CD4-positive, alpha-beta T cell treated with Interleukin-15 for 1 hour (primary cell): ENCODE measurements around the gene KRTAP3-3.
"Not testable (repeated sequence)": the region's sequence is repeated elsewhere in the genome, so short reads cannot be mapped to it uniquely, and the experiment has no call there.

Experiments
- DNase-seq: peaks from one replicate; pipeline ENCODE4 v3.0.0-alpha.2; 2020

The KRTAP3-3 gene

DNA sequence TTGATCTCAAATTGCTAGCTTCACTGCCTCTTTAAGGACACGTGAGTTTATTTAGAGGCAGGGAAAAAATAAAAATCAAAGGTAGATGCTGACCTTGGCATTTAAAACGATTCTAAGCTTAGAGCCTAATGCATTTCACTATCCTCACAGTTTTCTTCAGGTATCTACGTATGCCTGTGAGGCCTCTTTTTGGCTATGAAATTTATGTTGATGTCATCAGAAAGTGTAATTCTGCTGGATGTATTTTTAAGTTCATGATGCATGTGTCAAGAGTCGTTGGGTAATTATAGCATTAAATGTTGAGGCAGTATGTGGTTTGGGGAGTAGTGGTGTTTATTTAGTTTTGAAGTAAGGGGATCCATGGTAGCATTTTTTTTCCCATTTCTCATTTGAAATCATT, 10.0 kb upstream of the KRTAP3-3 start:
- DNase-seq = no peak

DNA sequence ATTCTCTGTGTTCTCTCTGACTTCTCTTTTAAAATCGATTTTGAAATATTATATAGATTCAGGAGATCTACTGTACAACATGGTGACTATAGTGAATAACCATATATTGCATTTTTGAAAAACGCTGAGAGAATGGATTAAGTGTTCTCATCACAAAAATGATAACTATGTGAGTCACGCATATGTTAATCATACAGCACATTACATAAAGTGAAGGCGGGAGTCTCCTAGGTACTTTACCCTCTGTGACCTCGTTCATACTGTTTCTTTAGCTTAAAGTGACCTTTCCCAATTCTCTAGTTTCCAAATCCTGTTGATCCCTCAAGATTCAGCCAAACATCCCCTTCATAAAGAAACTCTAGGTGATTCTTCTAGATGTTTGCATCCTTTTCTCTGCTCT, 8.8 kb upstream of the KRTAP3-3 start:
- no peak for DNase-seq

DNA sequence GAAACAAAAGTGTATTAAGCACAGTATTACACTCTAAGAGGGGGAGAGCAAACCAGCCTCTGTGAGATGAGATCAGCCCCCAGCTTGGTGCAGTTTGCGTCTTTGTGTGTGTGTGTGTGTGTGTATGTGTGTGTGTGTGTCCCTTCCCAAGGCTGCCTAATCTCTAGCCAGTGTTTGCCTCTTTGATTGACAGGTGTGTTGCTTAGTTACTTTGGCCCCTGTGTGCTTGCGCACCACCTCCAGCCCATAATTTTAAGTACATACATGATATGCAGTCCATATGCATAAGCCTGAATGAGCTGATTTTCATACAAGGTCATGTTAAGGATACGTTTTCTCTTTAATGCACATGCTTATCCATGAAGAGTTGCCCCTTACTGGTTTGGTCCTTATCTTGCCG, 7.8 kb upstream of the KRTAP3-3 start:
- DNase-seq = no peak

DNA sequence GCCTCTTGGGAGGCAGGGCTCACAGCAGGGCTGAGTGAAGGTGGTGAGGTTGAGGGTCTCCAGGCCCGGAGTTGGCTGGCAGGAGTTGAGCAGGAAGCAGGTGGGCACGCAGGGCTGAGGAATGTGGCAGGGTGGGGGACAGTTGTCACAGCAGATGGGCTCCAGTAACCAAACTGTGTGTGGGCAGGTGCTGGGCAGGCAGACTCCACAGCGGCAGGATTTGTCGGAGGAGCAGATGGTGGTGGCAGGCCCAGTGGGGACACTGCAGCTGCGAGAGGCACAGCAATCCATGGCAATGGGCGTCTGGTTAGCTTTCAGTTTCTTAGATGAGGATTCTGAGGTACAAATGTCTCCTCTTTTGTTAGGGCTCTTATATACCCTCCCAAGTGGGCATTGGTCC, 5.6 kb upstream of the KRTAP3-3 start, which contains the start of gene KRTAP3-2:
KRTAP3-2 (minus strand) TSS at position 344 of the 400 bp plus-strand sequence; CDS start at position 291, 53 bp downstream.
- DNase-seq = not testable (repeated sequence)

DNA sequence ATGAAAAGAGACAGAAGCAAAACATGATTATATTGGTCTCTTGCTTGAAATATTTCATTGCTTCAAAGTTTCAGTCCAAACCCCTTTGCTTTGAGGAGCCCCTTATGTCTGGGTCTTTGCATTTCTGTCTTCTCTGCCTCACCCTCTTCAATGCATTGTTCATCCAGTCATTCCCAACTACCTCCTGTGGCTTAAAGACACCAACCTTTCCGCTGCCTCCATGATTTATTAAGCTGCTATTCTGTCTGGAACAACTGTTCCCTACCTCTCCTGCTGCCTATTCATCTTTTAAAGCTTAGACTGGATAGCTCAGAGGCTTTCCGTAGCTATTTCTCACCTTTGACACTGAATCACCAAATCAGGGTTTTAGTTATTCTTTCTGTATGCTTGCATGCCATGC, 3.4 kb upstream of the KRTAP3-3 start:
- no peak for DNase-seq

DNA sequence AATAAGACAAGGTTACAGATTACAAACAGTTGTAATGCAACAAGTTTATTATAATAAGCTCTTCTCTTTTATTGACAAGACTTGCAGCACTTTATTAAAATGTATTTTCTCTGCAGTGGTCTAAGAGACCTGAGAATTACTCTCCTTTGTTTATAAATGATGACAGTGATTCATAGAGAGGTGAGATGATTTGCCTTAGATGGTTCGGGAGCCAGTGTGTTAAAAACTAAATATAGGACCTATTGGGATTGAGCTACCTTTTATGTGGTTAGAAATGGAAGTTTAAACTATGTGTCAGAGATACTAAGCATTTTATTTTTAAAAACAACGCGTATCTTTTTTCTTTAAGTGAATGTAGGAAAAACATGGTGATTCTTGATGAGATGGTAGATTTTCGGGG, 2.9 kb upstream of the KRTAP3-3 start:
- DNase-seq = no peak

DNA sequence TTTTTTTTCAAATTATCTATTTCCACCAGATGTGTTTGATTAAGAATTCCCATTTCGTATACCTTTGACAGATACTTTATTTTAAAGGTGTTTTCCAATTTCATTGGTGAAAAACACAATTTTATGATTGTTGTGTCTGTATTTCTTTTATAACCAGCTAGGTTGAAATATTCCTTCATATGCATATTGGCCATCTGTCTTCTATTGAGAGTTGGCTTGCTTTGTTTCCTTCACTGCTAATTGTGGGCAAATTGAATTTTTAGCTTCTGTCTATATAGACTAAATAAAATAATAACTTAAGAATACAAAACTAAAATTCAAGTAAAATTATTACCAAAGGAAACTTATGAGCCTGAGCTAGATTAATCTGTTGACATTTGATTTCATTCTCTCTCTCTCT, 1.2 kb upstream of the KRTAP3-3 start:
- DNase-seq = no peak

DNA sequence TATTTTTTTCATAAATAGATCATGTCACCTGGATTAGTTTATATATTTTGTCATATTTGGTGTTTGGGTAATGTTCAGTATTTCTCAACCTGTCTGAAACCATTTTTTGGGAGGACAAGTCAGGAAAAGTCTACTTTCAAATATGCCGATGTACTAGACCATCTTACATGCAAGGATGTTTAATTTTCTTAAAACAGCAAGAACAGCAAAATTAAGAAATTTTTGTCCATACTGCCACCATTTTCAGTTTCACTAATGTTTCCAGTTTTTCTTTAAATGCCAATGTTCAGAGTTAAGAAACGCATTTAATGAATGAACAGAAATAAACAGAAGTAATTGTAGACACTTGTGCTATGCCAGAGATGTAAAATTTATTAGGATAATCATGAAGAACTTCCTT, 880 bp downstream of the KRTAP3-3 start:
- DNase-seq = no peak

DNA sequence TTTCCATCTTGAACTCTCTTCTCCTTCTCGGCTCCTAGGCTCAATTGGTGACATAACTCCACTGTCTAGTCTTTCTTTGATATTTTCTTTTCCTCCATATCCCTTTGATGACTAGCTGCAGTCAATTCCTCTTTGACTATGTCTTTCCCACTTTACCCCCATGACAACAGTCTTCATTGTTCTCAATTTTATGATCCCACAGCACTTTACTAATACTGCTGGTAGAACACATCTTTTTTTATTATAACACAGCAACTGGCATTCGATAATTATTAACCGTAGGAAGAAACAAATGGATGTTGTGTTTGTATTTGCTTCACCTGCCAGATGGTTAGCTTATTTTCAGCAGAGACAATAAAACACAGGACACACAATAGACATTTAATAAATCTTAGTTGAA, 1.3 kb downstream of the KRTAP3-3 start:
- no peak for DNase-seq

DNA sequence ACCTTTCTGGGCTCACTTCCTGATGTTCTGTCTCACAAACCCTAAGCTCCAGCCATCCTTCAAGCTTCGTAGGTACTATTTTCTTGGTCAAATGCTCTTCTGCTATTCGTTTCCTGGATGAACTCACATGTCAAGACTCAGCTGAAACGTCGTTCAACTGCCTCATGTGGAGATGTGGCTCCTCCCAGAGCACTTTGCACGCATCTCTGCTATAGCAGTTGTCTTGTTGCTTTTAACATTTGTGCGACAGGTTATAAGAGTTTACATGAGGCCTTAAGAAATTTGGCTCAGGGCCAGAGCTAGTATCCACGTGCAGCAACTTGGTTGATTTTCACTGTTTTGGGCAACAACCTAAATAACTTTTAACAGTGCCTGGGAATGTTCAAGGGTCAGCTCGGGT, 7.0 kb downstream of the KRTAP3-3 start:
- no peak for DNase-seq

DNA sequence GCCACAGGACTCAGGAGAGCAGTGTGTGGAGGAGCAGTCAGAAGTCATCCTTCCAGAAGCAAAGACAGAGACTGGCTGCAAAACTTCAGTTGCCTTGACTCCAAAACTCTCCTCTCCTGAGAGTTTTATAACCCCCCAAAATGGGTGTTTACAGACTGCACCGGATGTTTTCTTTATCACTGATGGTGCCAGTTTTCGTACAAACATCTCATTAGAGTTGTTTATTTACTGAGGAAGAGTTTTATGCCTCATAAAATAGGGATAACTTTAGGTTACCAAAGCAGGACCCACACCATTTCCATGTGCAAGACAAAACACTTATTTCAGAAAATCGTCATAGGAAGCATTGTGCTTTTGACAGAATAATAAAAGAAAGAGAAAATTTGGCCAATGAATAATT, 9.7 kb downstream of the KRTAP3-3 start, which contains the start of gene KRT40:
KRT40 (minus strand) TSS at position 101 of the 400 bp plus-strand sequence; CDS start at position 48, 53 bp downstream.
- DNase-seq = no peak

DNA sequence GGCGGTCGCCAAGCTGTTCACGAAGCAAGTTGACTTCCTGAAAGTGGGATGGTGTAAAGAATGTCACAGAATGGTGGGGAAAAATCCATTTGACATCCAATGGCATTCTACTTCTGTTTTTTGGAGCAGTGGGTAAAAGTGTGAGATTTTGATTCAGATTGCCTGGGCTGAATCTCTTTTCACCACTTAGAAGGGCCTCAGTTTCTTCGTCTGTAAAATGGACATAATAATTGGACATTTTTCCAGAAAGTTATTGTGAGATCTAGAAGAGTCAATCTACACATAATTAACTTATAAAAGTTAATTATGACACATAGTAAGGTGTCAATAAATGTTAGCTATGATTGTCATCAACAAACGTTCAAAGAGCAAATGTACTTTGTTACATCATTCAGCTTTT, 12.8 kb downstream of the KRTAP3-3 start:
- no peak for DNase-seq

DNA sequence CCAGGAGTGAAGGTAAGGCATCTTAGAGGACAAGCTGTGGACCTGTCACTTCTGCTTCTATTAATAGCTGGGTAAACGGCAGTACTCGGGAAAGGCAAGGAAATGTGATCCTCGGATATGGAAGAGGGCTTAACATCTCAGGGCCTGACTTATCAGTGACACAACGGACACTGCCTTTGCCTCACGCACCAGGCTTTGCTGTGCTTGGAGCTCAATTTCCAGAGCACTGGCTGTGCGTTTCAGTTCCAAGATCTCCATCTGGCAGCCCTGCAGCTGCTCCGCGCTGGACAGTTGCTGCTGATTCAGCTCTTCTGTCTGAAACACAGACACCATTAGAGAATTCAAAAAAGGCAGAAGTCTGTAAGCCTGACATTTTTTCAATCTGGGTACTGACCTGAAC, 13.4 kb downstream of the KRTAP3-3 start:
- no peak for DNase-seq

DNA sequence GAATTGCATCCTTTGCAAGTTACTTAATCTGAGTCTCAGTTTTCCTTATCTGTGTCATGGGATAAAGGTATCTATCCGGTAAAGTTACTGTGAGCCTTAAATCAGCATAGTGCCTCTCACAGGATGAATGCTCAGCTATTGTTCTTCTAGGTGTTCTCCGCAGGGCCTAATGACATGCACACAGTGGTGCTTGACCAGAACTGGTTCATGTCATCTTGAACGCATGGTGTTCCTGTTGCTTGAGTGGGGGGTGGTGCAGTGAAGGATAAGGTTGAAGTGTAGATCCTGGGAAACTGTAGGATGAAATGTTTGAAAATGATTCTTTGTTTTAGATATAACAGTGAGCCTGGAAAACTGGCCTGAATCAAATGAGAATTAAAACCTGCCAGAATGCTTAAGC, 13.8 kb downstream of the KRTAP3-3 start:
- DNase-seq = no peak

DNA sequence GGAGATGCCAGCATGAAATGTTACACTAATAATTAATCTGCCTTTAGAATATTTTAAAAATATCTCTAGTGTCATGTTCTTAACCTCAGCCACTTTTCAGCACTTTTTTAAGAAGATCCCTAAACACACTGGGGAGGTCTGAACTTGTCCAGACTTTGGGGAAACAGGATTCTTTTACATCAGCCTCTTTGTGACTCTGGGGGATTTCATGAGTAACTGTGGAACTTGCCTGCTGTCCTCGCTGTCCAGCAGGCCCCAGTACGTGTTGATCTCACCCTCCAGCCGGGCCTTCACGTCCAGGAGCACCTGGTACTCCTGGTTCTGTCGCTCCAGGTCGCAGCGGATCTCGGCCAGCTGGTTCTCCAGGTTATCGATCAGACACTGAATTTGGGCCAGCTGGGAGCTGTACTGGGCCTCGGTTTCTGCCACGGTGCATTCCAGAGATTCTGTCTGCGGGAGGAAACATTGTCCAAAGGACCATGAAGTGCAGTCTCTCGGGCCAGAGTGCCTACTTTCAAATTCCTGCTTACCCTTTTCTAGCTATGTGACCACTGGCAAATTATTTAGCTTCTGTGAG, 15.3 kb downstream of the KRTAP3-3 start:
- DNase-seq = no peak

DNA sequence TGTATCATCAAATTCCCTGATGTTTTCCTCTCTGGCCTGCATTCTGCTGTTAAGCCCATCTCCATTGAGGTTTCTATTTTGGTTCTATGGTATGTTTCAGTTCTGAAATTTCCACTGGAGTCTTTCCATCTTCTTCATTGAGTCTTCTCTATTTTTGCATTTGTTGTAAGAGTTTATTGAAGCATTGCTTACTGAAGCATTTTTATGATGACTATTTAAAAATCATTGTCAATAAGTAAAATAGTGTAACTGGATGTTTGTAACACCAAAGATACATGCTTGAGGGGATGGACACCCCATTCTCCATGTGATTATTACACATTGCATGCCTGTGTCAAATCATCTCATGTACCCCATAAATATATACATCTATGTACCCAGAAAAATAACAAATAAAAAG, 18.4 kb downstream of the KRTAP3-3 start:
- no peak for DNase-seq

DNA sequence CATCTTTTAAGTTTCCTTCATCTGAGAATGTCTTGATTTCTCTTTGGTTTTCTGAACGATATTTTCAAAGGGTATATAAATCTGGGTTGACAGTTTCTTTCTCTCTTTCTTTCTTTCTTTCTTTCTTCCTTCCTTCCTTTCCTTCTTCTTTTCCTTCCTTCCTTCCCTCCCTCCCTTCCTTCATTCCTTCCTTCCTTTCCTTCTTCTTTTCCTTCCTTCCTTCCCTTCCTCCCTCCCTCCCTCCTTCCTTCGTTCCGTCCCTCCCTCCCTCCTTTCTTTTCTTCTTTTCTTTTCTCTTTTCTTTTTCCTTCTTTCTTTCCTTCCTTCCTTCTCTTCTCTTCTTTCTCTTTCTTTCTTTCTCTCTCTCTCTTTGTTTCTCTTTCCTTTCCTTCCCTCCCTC, 19.6 kb downstream of the KRTAP3-3 start:
- no peak for DNase-seq

DNA sequence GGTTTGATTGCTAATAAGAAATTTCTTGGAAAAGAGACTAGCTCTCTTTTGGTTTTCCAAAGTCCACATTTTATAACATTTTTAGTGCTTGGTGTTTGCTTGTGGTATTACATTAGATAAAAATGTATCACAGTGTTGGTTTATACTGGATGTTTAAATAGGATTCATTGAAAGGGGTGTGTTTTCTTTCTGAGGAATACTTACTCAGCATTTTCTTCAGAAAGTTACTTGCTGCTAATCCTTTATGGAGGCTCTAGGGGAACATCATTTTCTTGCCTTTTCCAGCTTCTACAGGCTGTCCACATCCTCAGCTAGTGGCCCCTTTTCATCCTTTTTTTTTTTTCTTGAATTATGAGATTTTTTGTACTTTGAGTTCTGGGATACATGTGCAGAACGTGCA, 26.4 kb downstream of the KRTAP3-3 start:
- DNase-seq = no peak

DNA sequence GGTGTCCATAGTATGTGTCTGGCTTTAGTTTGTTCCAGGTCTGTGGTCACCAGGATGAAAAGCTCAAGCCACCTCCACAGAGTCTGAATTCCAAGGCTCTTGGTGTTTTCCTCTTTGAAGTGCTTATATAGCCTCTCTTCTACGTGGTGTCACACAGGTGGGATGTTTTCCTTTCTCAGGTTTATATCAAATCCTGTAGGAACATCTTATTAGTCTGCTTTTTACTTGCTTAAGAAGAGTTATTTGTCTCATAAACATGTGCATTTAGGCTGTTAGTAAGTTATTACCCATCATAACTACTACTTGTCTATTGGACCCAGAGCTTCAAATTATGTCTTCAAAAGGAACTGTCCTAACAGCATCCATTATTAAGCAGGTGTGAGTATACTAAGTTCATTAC, 27.1 kb downstream of the KRTAP3-3 start, which contains the start of gene KRT39:
KRT39 (minus strand) TSS at position 101 of the 400 bp plus-strand sequence; CDS start at position 9, 92 bp downstream.
- no peak for DNase-seq

DNA sequence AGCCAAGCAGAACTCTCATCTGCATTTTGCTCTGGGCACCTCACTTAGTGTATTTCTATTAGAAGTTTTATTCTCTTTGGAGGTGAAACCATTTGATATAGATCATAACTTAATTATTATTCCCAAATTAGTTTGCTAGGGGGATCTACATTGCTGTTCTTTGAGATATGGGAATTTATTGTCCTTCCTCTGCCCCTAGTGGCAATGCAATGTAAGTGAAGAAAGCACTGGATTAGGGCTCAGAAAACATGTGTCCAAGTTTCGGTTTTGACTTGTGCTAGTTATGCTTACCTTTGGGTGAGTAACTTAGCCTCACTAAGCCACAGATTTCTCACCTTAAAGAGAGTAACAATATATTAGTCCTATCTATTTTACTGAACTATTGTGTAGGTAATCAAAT, 30.1 kb downstream of the KRTAP3-3 start:
- DNase-seq = no peak

DNA sequence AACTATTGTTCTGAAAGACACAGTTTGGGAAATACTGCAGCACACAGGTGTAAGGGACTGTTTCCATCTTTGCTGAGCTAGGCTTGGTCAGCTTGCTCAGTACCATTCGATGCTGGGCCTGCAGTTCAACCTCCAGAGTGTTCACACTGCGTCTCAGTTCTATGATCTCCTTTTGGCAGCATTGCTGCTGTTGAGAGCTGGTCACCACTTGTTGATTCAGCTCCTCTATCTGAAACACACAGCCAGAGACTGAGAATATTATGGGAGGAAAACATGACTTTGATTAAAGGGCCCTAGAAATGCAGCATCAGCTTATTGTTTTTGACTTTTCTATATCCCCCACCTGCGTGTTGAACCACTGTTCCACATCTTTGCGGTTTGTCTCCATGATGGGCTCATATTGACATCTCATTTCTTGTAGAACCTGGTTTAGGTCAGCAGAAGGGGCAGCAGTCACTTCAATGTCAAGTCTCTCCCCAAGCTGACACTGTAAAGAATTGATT, 31.9 kb downstream of the KRTAP3-3 start:
- no peak for DNase-seq

DNA sequence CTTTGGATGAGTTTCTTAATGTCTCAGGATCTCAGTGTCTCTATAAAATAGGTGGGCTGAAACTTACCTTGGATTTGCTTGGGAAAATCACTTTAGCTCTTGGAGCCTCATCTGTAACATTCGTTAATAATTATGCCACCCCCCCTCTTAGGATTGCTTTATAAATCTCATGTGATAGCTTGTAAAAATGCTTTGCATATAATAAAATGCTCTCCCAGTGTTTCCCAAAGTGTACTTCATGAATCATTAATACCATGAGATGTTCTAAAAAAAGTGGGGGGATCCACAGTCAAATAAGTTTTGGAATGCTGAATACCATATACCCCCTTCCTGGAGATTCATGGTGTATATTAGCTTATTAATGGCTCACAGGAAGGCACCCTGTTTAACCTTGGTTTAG, 32.4 kb downstream of the KRTAP3-3 start:
- no peak for DNase-seq

DNA sequence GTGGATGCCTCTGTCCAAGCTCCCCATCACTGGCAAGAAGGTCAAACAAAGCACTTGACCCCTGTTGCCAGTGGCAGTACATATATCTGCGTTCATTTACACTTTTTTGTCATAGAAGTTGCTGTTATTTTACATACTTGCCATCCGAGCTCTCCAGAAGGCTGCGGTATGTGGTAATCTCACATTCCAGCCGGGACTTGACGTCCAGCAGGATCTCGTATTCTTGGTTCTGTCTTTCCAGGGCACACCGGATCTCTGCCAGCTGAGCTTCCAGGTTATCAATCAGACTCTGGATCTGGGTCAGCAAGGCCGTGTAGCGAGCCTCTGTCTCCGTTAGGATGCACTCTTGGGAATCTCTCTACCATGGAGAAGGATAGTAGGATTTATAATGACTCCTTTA, 33.8 kb downstream of the KRTAP3-3 start:
- DNase-seq = no peak

DNA sequence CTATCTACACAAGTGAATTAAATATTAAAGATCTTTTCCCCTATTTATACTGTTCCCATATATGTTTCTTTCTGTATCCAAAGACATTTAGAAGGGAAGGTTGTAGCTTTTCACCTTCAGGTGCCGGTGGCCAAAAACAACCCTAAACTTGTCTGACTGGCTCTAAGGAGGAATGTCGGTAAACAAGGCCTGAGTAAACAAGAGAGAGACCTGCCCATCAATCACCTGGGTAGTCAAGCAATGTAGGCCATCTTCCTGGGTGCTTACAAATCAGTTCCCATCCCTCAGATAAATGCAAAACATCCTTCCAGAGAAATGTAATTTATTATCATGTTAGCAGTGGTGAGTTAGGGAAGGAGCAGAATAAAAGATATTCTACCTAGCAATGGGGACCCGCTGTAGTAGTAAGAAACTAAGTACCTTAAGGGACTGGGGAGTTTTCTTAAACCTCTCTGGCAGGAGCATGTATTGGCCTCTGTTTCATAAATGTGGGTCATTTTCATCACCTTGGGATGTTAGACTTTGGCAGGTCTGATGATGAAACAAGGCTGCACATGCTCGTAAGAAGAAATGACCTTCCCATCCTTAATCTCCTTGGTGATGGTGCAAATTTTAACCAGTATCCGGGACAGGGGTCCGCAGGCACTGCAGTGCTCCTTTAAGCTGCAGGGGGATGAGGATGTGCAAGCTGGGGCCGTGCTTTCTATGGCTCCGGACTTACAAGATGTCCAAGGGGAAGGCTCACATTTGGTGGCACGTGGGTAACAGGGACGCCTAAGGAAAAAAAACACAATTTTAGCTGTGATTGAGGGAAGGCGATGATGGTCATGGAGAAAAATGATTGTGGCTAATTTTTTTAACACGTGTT, 35.6 kb downstream of the KRTAP3-3 start:
- DNase-seq = no peak
